Suprapubic skin (tissue), 4 donors: ENCODE results near the gene ATXN10.

Source experiments
- EP300 ChIP-seq: sonication (generic); formaldehyde crosslinking; IDR thresholded peaks from one replicate; pipeline ENCODE4 v1.6.1; 2017; ENCODE audit warnings: antibody characterized with exemption
- POLR2A ChIP-seq, 2 donors: fragments of 450-650 bp; IDR thresholded peaks; one replicate each; pipeline ENCODE4 v1.6.1; 2017; ENCODE audit warnings: antibody characterized with exemption in 2 of 2, mild to moderate bottlenecking in 2 of 2, moderate library complexity in 2 of 2
- POLR2AphosphoS5 ChIP-seq, 3 donors: sonication (generic); formaldehyde crosslinking; IDR thresholded peaks; one replicate each; pipeline ENCODE4 v1.6.1; 2017; ENCODE audit warnings: antibody characterized with exemption in 3 of 3
- TF ChIP-seq, protein P1 (sequence below), 2 donors: fragments of 200-600 bp in 1 of 2; fragments of 450-650 bp in 1 of 2; sonication (generic) in 1 of 2; IDR thresholded peaks; one replicate each; pipeline ENCODE4 v1.5.1; 2016 to 2019; ENCODE audit warnings: antibody characterized with exemption in 2 of 2, mild to moderate bottlenecking in 1 of 2, moderate library complexity in 1 of 2

DNA sequence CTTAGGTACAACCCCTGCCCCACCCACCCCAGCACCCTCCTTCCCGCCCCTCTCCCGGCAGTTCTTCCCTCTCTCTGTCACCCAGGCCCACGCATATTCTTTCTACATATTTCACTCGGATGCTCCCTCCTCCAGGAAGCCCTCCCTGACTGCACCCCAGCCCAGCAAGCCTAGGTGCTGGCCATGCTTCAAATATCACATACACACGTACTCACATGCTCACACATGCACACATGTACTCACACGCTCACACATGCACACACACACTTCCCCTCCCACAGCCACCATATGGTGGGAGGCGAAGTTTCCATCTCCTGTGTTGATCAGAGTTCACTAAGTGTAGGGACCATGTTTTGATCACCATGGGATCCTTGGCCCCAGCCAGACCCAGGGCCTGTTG lies 214.9 kb downstream of the ATXN10 start:
- TF ChIP-seq, protein P1, sequence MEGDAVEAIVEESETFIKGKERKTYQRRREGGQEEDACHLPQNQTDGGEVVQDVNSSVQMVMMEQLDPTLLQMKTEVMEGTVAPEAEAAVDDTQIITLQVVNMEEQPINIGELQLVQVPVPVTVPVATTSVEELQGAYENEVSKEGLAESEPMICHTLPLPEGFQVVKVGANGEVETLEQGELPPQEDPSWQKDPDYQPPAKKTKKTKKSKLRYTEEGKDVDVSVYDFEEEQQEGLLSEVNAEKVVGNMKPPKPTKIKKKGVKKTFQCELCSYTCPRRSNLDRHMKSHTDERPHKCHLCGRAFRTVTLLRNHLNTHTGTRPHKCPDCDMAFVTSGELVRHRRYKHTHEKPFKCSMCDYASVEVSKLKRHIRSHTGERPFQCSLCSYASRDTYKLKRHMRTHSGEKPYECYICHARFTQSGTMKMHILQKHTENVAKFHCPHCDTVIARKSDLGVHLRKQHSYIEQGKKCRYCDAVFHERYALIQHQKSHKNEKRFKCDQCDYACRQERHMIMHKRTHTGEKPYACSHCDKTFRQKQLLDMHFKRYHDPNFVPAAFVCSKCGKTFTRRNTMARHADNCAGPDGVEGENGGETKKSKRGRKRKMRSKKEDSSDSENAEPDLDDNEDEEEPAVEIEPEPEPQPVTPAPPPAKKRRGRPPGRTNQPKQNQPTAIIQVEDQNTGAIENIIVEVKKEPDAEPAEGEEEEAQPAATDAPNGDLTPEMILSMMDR (IDR thresholded peaks at IDR 0.05): no peak
- TF ChIP-seq POLR2AphosphoS5 (IDR thresholded peaks at IDR 0.05) (no peak), POLR2A (IDR thresholded peaks at IDR 0.05) (no peak), EP300 (no peak)
